HG03097 (cell line): Measurements from ENCODE around the gene CAMTA2.
"Not testable (repeated sequence)": the region's sequence is repeated elsewhere in the genome, so short reads cannot be mapped to it uniquely, and the experiment has no call there.

Experiments
- ATAC-seq: cut with Tn5 transposase; IDR thresholded peaks from one replicate; pipeline ENCODE4 v1.9.1; 2021; ENCODE audit not compliant: unreplicated experiment, low FRiP score

CAMTA2 gene, protein sequence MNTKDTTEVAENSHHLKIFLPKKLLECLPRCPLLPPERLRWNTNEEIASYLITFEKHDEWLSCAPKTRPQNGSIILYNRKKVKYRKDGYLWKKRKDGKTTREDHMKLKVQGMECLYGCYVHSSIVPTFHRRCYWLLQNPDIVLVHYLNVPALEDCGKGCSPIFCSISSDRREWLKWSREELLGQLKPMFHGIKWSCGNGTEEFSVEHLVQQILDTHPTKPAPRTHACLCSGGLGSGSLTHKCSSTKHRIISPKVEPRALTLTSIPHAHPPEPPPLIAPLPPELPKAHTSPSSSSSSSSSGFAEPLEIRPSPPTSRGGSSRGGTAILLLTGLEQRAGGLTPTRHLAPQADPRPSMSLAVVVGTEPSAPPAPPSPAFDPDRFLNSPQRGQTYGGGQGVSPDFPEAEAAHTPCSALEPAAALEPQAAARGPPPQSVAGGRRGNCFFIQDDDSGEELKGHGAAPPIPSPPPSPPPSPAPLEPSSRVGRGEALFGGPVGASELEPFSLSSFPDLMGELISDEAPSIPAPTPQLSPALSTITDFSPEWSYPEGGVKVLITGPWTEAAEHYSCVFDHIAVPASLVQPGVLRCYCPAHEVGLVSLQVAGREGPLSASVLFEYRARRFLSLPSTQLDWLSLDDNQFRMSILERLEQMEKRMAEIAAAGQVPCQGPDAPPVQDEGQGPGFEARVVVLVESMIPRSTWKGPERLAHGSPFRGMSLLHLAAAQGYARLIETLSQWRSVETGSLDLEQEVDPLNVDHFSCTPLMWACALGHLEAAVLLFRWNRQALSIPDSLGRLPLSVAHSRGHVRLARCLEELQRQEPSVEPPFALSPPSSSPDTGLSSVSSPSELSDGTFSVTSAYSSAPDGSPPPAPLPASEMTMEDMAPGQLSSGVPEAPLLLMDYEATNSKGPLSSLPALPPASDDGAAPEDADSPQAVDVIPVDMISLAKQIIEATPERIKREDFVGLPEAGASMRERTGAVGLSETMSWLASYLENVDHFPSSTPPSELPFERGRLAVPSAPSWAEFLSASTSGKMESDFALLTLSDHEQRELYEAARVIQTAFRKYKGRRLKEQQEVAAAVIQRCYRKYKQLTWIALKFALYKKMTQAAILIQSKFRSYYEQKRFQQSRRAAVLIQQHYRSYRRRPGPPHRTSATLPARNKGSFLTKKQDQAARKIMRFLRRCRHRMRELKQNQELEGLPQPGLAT

DNA sequence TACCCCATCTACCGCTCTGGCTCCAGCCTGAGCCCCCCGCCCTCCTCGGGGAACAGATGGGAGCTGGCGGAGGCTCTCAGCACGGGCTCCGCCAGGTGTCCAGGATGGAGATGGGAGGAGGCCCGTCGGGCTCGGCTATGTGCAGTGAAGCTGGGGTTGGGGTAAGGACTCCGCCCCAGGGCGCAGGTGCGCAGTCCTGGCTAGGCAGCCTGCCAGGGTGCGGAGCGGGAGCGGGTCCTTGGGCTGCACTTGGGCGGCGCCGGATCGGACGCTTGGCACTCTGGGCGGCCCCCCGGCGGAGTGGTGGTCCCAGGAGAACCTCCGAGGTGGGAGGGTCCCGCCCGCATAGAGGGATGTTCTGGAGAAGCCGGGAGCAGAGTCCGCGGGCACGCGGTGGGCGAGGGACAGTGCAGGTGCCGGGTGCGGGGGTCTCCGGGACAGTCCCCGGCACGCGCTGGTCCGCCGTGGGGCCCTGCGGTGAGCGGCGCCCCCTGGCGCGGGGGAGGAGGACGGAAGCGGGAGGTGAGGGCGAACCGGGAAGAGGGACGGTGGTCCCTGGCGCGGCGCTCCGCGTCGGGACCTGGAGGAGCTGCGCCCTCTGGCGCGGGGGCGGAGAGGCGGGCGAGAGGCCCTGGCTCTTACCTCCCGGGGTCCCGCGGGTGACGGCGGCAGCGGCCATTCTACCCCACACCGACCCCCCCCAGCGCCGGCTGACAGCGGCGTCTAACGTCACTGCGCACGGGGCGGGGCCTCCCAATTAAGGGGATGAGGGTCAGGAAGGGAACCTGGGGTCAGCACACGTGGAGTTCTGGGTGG is at the start of gene CAMTA2:
CAMTA2 (minus strand) TSS at position 725 of the 816 bp plus-strand sequence. CDS start 1,453 bp downstream, outside the sequence.
- ATAC-seq = peak; percentile 46

DNA sequence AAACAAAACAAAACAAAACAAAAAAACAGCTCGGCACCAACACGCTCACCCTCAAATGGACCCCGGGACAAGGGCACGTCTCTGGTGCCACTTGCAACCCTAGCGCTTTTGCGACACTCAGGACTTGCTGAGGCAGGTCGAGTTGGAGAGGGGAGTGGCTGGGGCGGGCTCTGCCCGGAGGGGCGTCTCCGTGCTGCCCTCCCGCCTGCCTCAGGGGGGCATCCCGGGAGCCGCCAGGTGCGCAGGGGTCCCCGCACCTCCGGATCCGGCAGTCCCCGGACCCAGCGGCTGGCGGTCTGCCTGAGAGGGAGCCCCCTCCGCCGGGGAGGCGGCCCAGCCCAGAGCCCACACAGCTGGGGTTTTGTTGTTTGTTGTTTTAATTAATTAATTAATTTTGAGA is 47.8 kb upstream of the CAMTA2 start, which contains the start of gene SLC52A1:
SLC52A1 (minus strand) TSS at position 112 of the 400 bp plus-strand sequence. CDS start 820 bp downstream, outside the sequence.
- ATAC-seq = no peak

DNA sequence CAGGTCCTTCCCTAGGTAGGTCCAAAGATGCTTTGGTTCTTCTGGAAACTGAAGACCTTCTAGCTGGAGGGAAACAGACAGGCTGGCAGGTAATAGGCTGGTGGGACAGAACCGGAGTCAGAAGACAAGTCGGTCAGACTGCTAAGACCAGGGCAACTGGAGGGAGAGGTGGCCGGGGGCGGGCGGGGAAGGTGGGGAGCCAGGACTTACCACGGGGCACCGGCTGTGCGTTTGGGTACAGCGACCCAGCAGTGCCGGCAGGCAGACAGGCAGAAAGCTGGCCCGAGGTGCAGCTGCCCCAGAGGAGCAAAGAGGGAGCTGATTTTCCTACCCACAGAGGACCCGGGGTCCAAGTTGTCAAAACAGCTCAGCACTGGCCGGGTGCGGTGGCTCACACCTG is 47.2 kb upstream of the CAMTA2 start:
- ATAC-seq = no peak

DNA sequence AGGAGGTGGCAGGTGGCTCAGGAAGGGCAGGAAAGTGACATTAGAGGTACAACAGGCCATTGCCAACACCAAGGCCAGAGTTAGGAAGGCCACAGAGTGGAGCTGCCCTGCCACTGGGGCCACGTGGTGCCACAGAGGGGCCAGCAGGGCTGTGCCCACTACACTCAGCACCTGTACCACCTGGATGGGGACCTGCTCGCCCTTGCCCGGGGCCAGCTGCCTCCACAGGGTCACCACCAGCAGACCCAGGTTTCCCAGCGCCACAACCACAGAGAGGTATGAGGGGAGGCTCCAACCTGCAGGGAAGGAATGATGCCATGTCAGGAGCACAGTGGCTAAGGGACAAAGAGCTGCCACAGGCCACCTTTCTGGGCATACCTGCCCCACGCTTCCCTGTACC is 46.6 kb upstream of the CAMTA2 start:
- no peak for ATAC-seq

DNA sequence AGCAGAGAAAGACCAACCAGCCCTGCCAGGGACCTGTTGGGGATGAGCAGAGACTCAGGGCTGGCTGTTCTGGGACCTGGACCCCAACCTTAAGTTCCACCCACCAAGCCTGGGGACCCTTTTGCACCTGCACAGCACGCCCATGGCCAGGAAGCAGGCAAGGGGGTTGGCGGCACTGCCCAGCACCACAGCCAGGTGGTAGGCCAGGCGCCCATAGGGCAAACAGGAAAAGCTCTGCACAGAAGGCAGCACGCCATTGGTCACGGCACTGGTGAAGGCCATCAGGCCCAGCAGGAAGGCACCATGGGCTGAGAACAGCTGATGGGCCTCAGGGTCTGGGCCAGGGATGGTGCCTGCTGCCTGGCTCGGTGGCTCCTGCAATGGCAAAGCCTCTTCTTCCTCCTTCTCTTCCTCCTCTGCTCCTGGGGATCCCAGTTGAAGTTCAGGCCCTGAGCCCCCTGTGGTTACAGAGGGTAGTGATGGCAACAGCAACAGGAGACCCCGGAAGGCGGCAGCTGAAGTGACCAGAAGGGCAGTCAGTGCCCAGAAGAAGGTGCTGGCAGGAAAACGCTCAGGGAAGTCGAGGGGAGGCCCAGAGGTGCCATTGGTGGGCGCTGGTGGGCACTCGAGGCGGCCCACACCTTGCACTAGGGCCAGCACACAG is 46.0 kb upstream of the CAMTA2 start:
- no peak for ATAC-seq

DNA sequence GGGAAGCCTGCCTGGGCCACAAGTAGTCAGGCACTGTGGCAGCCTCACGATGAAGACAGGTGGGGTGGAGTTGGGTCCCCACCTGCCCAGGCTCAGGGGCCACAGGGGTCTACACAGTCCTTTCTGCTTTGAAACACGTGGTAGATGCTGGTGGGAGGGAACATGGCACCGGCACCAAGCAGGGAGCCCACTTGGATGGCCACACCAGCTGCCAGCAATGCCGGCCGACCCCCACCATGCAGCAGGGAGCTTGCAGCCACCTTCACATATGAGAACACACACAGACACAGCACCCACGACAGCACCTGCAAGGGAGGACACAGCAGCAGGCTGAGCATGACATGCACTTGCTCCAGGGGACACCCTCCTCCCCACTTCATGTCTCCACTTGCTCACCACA is 45.4 kb upstream of the CAMTA2 start:
- no peak for ATAC-seq

DNA sequence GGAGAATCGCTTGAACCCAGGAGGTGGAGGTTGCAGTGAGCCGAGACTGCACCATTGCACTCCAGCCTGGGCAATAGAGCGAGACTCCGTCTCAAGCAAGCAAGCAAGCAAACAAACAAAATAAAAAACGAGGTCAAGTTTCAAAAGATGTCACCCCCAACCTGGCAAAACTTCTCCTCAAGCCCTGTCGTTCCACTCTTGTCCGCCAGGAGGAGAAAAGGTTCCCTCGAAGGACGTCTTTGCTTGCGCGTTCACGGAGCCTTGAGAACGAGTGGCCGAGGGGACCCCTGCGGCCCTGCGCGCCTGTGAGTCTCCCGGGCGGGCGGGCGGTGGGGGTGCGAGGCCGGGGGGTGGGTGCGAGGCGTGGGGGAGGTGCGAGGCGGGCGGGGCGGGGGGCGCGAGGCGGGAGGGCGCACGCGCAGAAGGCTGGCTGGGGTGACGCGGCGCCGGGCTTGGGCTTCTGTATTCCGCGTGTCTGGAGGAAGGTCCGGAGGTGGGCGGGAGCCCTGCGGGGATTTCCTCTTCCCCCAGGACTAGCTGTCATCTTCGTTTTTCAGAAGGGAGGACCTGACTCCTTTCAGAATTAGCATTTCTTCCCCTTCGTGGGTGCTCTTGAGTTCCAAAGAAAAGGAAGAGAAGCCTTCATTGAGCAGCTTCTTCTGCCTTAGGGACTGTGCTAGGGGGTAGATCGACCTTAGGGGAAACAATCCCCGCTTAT is 44.0 kb upstream of the CAMTA2 start:
- ATAC-seq = peak; percentile 53

DNA sequence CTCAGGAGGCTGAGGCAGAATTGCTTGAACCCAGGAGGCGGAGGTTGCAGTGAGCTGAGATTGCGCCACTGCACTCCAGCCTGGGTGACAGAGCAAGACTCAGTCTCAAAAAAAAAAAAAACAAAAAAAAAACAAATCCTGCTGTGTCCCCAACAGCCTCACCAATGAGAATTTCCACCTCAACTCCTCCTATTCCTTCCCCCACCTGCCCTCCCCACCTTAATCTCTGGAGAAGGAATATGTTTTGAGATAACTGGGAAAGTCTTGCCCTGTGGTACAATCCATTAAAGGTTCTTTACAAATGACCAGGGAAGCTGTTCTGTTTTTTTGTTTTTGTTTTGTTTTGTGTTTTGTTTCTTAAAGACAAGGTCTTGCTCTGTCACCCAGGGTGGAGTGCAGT is 42.7 kb upstream of the CAMTA2 start:
- ATAC-seq = not testable (repeated sequence)

DNA sequence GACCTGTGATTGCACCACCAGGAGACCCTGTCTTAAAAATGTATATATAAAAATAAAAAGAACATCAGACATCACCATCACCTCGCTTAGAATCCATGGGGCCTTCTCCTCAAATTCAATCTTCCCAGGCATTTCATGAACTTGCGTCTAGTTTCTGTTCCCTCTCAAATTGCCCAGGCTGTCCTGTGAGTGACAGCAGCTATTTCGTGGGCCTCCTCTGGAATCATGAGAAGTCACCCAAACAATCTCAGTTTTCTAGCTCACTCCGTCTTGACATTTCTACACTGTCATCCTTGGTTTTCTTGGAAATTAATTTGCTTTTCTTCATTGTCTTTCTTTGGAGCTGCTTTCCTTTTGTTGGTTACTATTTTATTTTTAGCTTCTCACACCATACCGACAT is 40.4 kb upstream of the CAMTA2 start:
- no peak for ATAC-seq

DNA sequence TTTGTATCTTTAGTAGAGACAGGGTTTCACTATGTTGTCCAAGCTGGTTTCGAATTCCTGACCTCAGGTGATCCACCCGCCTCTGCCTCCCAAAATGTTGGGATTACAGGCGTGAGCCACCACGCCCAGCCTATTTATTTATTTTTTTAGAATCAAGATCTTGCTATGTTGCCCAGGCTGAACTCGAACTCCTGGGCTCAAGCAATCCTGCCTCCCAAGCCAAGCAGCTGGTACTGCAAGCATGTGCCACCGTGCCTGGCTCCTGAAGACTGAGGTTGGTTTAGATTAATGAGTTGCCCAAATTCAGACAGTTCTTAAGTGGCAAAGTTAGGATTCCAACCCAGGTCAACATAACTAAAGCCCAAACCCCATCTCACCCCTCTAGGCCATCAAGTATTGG is 39.8 kb upstream of the CAMTA2 start:
- ATAC-seq = no peak

DNA sequence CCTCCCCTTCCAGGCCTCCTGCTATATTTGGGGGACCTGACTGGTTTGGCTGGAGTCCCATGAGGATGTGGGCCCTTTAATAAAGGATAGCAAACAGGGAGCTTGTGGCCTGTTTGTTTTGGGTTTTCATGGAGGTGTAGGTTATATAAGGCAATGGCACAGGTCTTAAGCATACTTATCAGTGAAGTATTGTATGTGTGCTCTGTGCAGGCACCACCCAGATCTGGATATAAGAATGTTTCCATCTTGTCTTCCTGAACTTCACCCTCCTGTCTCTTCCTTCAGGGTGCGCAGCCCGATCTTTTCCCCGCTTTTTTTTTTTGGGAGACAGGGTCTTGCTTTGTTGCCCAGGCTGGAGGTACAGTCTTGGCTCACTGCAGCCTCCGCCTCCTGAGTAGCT is 37.1 kb upstream of the CAMTA2 start:
- ATAC-seq = no peak

DNA sequence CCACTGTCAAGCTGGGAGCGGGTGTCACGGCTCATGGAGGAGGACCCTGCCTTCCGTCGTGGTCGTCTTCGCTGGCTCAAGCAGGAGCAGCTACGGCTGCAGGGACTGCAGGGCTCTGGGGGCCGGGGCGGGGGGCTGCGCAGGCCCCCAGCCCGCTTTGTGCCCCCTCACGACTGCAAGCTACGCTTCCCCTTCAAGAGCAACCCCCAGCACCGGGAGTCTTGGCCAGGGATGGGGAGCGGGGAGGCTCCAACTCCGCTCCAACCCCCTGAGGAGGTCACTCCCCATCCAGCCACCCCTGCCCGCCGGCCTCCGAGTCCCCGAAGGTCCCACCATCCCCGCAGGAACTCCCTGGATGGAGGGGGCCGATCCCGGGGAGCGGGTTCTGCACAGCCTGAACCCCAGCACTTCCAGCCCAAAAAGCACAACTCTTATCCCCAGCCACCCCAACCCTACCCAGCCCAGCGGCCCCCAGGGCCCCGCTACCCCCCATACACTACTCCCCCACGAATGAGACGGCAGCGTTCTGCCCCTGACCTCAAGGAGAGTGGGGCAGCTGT is 36.2 kb upstream of the CAMTA2 start:
- no peak for ATAC-seq

DNA sequence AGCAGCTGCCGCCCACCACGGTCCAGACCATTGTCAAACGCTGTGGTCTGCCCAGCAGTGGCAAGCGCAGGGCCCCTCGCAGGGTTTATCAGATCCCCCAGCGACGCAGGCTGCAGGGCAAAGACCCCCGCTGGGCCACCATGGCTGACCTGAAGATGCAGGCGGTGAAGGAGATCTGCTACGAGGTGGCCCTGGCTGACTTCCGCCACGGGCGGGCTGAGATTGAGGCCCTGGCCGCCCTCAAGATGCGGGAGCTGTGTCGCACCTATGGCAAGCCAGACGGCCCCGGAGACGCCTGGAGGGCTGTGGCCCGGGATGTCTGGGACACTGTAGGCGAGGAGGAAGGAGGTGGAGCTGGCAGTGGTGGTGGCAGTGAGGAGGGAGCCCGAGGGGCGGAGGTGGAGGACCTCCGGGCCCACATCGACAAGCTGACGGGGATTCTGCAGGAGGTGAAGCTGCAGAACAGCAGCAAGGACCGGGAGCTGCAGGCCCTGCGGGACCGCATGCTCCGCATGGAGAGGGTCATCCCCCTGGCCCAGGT is 34.8 kb upstream of the CAMTA2 start:
- no peak for ATAC-seq

DNA sequence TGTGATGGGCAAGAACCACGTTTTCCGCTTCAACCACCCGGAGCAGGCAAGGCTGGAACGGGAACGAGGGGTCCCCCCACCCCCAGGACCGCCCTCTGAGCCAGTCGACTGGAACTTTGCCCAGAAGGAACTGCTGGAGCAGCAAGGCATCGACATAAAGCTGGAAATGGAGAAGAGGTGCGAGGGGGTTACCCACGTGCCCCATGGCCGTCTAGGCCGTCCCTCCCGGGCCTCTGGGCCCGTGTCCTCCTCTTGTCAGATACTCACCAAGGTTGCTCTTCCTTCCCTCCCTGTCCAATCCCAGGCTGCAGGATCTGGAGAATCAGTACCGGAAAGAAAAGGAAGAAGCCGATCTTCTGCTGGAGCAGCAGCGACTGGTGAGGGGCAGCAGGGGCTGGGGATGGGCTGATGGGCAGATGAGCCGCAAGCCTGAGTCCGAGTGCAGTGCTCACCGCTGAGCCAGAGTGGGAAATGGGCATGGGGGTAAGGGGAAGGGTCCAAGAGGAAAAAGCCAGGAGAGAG is 33.1 kb upstream of the CAMTA2 start:
- ATAC-seq = no peak

DNA sequence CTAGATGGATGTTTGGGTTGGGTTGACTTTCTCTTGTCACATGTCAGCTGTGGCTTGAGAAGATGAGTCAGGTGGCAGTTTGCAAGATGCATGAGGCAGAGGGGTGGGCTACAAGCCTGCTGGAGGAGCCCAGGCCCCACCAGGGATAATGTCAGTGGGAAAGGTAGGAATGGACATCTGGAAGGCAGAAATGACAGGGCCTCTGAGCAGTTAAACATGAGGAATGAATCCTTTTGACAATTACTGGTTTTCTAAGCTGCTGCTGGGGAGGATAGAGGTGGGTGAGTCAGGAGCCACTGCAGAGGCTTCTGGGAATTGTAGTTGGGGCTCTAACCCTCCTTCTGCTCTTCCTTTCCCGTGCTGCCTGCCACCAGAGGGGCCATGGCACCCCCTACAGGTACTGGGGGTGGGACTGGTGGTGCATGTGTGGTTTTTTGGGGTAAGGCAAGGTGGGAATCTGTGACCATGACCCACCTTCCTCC is 32.0 kb upstream of the CAMTA2 start:
- no peak for ATAC-seq

DNA sequence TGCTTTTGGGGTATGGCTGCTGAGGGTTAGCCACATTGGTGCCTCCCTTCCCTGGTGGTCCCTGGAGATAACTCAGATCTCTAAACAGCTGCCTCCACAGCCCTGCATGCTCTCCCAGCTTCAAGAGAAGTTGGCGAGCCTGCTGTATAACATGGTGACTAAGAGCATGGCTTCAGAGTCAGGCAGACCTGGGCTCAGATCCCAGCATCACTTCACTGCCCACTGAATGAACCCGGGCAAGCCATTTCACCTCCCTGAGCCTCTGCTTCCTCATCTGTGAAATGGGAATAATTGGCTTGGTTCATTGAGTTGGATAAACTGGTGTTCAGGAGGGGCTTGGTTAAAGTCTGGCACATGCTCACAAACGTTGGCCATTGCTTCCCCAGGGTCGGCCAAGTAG is 26.9 kb upstream of the CAMTA2 start:
- no peak for ATAC-seq

DNA sequence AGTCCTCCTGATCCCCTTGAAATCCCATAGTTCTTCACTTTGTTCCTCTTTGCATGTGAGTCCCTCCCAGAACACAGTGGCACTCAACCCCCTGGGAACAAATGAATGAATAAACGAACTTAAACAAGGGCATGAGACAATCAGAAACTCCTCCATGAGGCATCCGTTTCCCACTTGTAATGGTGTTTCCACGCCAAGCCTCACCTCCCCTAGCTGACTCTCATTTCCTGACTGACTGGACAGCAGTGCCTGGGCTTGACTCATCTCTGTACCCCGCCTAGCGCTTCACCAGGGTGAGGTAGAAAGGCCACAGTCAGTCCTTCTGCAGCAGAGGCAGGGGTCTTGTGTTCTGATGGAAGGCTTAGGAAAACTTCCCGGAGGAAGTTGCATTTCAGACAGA is 24.5 kb upstream of the CAMTA2 start:
- ATAC-seq = no peak
